GM12878 (cell line): ENCODE measurements around the gene ATL1. TPM values are rescaled to one million over a fixed set of nuclear protein-coding genes. Genes with fewer than 3 reads are reported as not detected.
A peak's percentile ranks its signal among the peaks of the same experiment; 100 is the strongest.

ENCODE experiments used
- ATAC-seq: fragments of 200-7000 bp; cut with Tn5 transposase; 3 replicates; pipeline ENCODE4 v1.9.1; 2020; ENCODE audit warnings: mild to moderate bottlenecking, moderate library complexity
- BruUV-seq: library from RNA; stranded (reverse); fragments of 400-500 nt; replicated peaks from 2 replicates; lab custom pipeline; 2021; lab: Mats Ljungman, UMichigan
- CTCF ChIA-PET: fragments of 300-600 bp; sonication (Branson Sonifier 250); formaldehyde crosslinking; extraction: SDS; loops from one replicate; lab custom pipeline; 2021; ENCODE audit warnings: inconsistent platforms; lab: Yijun Ruan, JAX
- POLR2A ChIA-PET: fragments of 350-600 bp; formaldehyde crosslinking; extraction: SDS; loops from one replicate; lab custom pipeline; 2021; ENCODE audit warnings: inconsistent platforms; lab: Charles Lee
- RAD21 ChIA-PET: fragments of 300-600 bp; sonication (Branson Sonifier 250); formaldehyde crosslinking; loops from one replicate; lab custom pipeline; 2023; ENCODE audit warnings: antibody characterized with exemption; ENCODE audit not compliant: unreplicated experiment; lab: Charles Lee
- SMC1A ChIA-PET: fragments of 300-600 bp; sonication (Branson Sonifier 250); formaldehyde crosslinking; loops from one replicate; lab custom pipeline; 2023; ENCODE audit not compliant: unreplicated experiment, uncharacterized antibody; lab: Charles Lee
- DNase-seq: peaks from one replicate; pipeline ENCODE4 v3.0.0-alpha.2; 2011; ENCODE audit warnings: low read depth, low spot score
- FAIRE-seq: peaks from 3 replicates; lab custom pipeline; 2011; peaks lifted over from hg19 to GRCh38; lab: Jason Lieb, UNC
- H2AFZ ChIP-seq: 2 replicates; pipeline ENCODE4 v1.6.0; 2011; ENCODE audit warnings: low read depth, low read length, control low read depth; ENCODE audit not compliant: control insufficient read depth
- H3K27ac ChIP-seq: 2 replicates; pipeline ENCODE4 v1.5.1; 2011; ENCODE audit warnings: control low read depth; ENCODE audit not compliant: control insufficient read depth, insufficient read depth
- H3K27me3 ChIP-seq, 2 experiments: replicated peaks in 1 of 2; 2 replicates each; pipeline versions ENCODE4 v1.6.0 to v1.6.1; 2011; ENCODE audit warnings: low read length in 1 of 2; ENCODE audit not compliant: control insufficient read depth in 2 of 2, insufficient read depth in 2 of 2
- H3K36me3 ChIP-seq, 2 experiments: 2 replicates each; pipeline ENCODE4 v1.5.1; 2011; ENCODE audit warnings: low read length in 1 of 2; ENCODE audit not compliant: control insufficient read depth in 2 of 2, insufficient read depth in 2 of 2
- H3K4me1 ChIP-seq: 2 replicates; pipeline ENCODE4 v1.6.1; 2011; ENCODE audit warnings: mild to moderate bottlenecking, low read length, moderate library complexity, mixed read lengths; ENCODE audit not compliant: control insufficient read depth, insufficient read depth
- H3K4me2 ChIP-seq: 2 replicates; pipeline ENCODE4 v1.6.0; 2011; ENCODE audit warnings: control low read depth; ENCODE audit not compliant: control insufficient read depth, insufficient read depth
- H3K4me3 ChIP-seq: fragments of 200-600 bp; sonication (generic); 2 replicates; pipeline ENCODE4 v1.5.1; 2016
- H3K79me2 ChIP-seq: 2 replicates; pipeline ENCODE4 v1.6.0; 2011; ENCODE audit warnings: low read length; ENCODE audit not compliant: control insufficient read depth, insufficient read depth
- H3K9ac ChIP-seq: 2 replicates; pipeline ENCODE4 v1.8.0; 2011; ENCODE audit warnings: low read length, control low read depth, mixed read lengths; ENCODE audit not compliant: control insufficient read depth, insufficient read depth
- H3K9me3 ChIP-seq: replicated peaks from 3 replicates; pipeline ENCODE4 v1.5.1; 2011; ENCODE audit warnings: mild to moderate bottlenecking, low read length; ENCODE audit not compliant: control insufficient read depth, insufficient read depth
- H4K20me1 ChIP-seq: 2 replicates; pipeline ENCODE4 v1.6.0; 2011; ENCODE audit not compliant: control insufficient read depth, insufficient read depth
- ATF3 ChIP-seq: IDR thresholded peaks from 2 replicates; pipeline ENCODE4 v1.6.1; 2011; ENCODE audit warnings: low read depth, mild to moderate bottlenecking, low read length, moderate library complexity, borderline replicate concordance; ENCODE audit errors: extremely low read depth
- BCL3 ChIP-seq: IDR thresholded peaks from 2 replicates; pipeline ENCODE4 v1.6.1; 2011; ENCODE audit warnings: borderline replicate concordance, low read depth, mild to moderate bottlenecking, moderate library complexity, low read length; ENCODE audit not compliant: insufficient read depth, poor library complexity, severe bottlenecking
- CHD2 ChIP-seq: IDR thresholded peaks from 2 replicates; pipeline ENCODE4 v1.6.1; 2011; ENCODE audit warnings: low read depth, low read length, improper control_type of control experiment, borderline replicate concordance
- E4F1 ChIP-seq: fragments of 450-650 bp; IDR thresholded peaks from 2 replicates; pipeline ENCODE4 v1.6.1; 2018; ENCODE audit warnings: borderline replicate concordance, mild to moderate bottlenecking; ENCODE audit not compliant: partially characterized antibody
- IKZF2 ChIP-seq, 2 experiments: fragments of 450-650 bp; IDR thresholded peaks; 2 replicates each; pipeline ENCODE4 v1.6.1; 2017; ENCODE audit warnings: mild to moderate bottlenecking in 2 of 2, moderate library complexity in 2 of 2
- MEF2B ChIP-seq: fragments of 450-650 bp; IDR thresholded peaks from 2 replicates; pipeline ENCODE4 v1.6.1; 2018; ENCODE audit warnings: mild to moderate bottlenecking, moderate library complexity; ENCODE audit not compliant: partially characterized antibody, poor library complexity, severe bottlenecking
- MTA2 ChIP-seq: fragments of 450-650 bp; IDR thresholded peaks from 2 replicates; pipeline ENCODE4 v1.6.1; 2016; ENCODE audit warnings: low read depth, mild to moderate bottlenecking, moderate library complexity
- MYC ChIP-seq: IDR thresholded peaks from 2 replicates; pipeline ENCODE4 v1.6.1; 2011; ENCODE audit warnings: mild to moderate bottlenecking, low read length, moderate library complexity, inconsistent platforms; ENCODE audit not compliant: insufficient read depth, insufficient replicate concordance, insufficient read length, severe bottlenecking
- NRF1 ChIP-seq: conservative IDR thresholded peaks from 2 replicates; pipeline ENCODE4 v1.6.1; 2011; ENCODE audit warnings: mild to moderate bottlenecking, low read depth, low read length, improper control_type of control experiment
- SP1 ChIP-seq: IDR thresholded peaks from one replicate; pipeline ENCODE4 v1.6.1; 2011; ENCODE audit warnings: low read depth, low read length
- SPI1 ChIP-seq: IDR thresholded peaks from 2 replicates; pipeline ENCODE4 v1.6.1; 2011; ENCODE audit warnings: low read depth, mild to moderate bottlenecking, low read length, moderate library complexity, borderline replicate concordance; ENCODE audit not compliant: insufficient read depth
- STAT3 ChIP-seq: IDR thresholded peaks from 2 replicates; pipeline ENCODE4 v1.6.1; 2011; ENCODE audit warnings: low read depth, low read length, improper control_type of control experiment
- ZNF217 ChIP-seq: fragments of 450-650 bp; IDR thresholded peaks from 2 replicates; pipeline ENCODE4 v1.6.1; 2017; ENCODE audit warnings: antibody characterized with exemption, mild to moderate bottlenecking
- WGBS: methylation state at CpG from one replicate; pipeline ENCODE4 v1.1.6; 2016; ENCODE audit warnings: low lambda C conversion rate; ENCODE audit not compliant: insufficient replicate concordance, insufficient coverage; ENCODE audit errors: missing lambda C conversion rate; 5-methylcytosine and 5-hydroxymethylcytosine counted together
- in situ Hi-C: fragments of 300-500 bp; cut with MboI; formaldehyde crosslinking; loops from 9 replicates; pipeline ENCODE4 v1.14.3; 2018; ENCODE audit warnings: mixed read lengths
- intact Hi-C: fragments of 100-400 bp; cut with micrococcal nuclease; formaldehyde crosslinking; loops from one replicate; pipeline ENCODE4 v1.14.2; 2022; ENCODE audit not compliant: unreplicated experiment
- polyA plus RNA-seq, 11 experiments: library from polyadenylated mRNA; depleted of rRNA in 4 of 11; unstranded in 6 of 11; stranded (reverse) in 5 of 11; fragments of >200 nt; fragmentation: Nextera tagmentation in 4 of 11; fragmentation: Illumina TruSeq in 1 of 11; extraction: Ambion mirVana in 4 of 11; extraction: Trizol in 1 of 11; gene quantifications; 1 replicate in 1 of 11; 2 replicates in 10 of 11; pipeline versions ENCODE4 v1.2.1 to v1.2.3, GENCODE V29; 2011 to 2016; ENCODE audit warnings: inconsistent platforms in 2 of 11, missing spikeins in 2 of 11, low read depth in 1 of 11
- total RNA-seq, 4 experiments: library from RNA; depleted of rRNA in 3 of 4; stranded (reverse); fragments of >200 nt in 3 of 4; fragmentation: Illumina TruSeq in 1 of 4; extraction: Trizol in 1 of 4; gene quantifications; 2 replicates each; pipeline versions ENCODE4 v1.2.1 to v1.2.3, GENCODE V29; 2013 to 2021

Gene ATL1
- total and polyA plus RNA-seq, 10 of the 15 experiments (the other 5 are each of a cell fraction or from before 2014, with no cell fraction given), result 0.11 to 1.2 (median 0.58) TPM; not detected in 1

GRCh38 chr14:50532502-50533240, 27.3 kb upstream of the ATL1 start, which contains the start of gene MAP4K5 (continued):
- TF ChIP-seq BCL3 (no peak), ATF3 (no peak), NRF1 (0 out of 2 replicates have a peak, but pooled peaks have one; percentile 14), CHD2 (peak; percentile 18), MTA2 (peak; percentile 69; the same call in 1 of the 2 replicates)
- TF ChIP-seq, all 136 proteins: peak for 43

- no peak for DNase-seq
- POLR2A ChIA-PET, result interaction anchor here (0.5 to 0.6 kb wide), 3 partner anchors 9 to 59 kb away, joined by 3 to 5 read pairs (median 4); no protein-coding TSS in a partner anchor
- no TSS peak for BruUV-seq
- Histone ChIP-seq H3K79me2 (peaks cover 29% of the 10 kb centered on the region), H4K20me1 (no peaks in the 10 kb centered on the region), H3K4me2 (peak overlapping the region; percentile 100), H3K27me3 (no peaks in the 10 kb centered on the region), H2AFZ (peak overlapping the region; percentile 98), H3K27ac (0 out of 2 replicates have a peak overlapping the region, but pooled peaks have one; percentile 47), H3K36me3 (no peaks in the 10 kb centered on the region), H3K4me1 (peaks cover 10% of the 10 kb centered on the region), H3K4me3 (peak overlapping the region; percentile 81), H3K9me3 (no peaks in the 10 kb centered on the region; the same call in 1 of the 3 replicates), H3K9ac (peak overlapping the region; percentile 72)
- in situ Hi-C loops (loop anchor here (5.0 kb wide), 1 partner anchor 681 kb away; the partner anchor contains the start of gene NEMF), intact Hi-C loops (loop anchor here (2.0 to 5.0 kb wide), 4 partner anchors 301 to 901 kb away; partner anchors contain the start of genes NEMF and SOS2)
- FAIRE-seq, result peak; percentile 18
- SMC1A ChIA-PET, result interaction anchor here (1.6 kb wide), 1 partner anchor 212 kb away, joined by 6 read pairs; no protein-coding TSS in a partner anchor
- CTCF ChIA-PET, result interaction anchor here (0.8 to 2.0 kb wide), 5 partner anchors 10 to 681 kb away, joined by 3 to 9 read pairs (median 3); partner anchors contain the start of gene NEMF
- under 1% methylated on average over 5 of the region's 5 CpGs for WGBS
- RAD21 ChIA-PET, result interaction anchor here (0.7 to 3.0 kb wide), 4 partner anchors 137 to 671 kb away, joined by 3 to 14 read pairs (median 4); partner anchors contain the start of gene CDKL1
- peak; percentile 27 for ATAC-seq
- TF ChIP-seq SPI1, result peak; percentile 76; the same call in 1 of the 2 replicates
- no peak for TF ChIP-seq MEF2B
- no peak for TF ChIP-seq STAT3
- TF ChIP-seq MYC, result no peak
- no peak for TF ChIP-seq E4F1
- no peak for TF ChIP-seq SP1
- TF ChIP-seq IKZF2 (IDR thresholded peaks at IDR 0.05), result peak in 1 of 2 experiments; percentile 13; a peak in 1 of 4 replicates
- TF ChIP-seq ZNF217, result no peak
- no peak for TF ChIP-seq ATF3
Measured at GRCh38 chr14:50533241-50533705, 26.7 kb upstream of the ATL1 start.
